Fibroblast of the aortic adventitia (primary cell): Measurements from ENCODE around the gene ITPRID1. TPM values are rescaled to one million over a fixed set of nuclear protein-coding genes. Genes with fewer than 3 reads are reported as not detected.

Source experiments
- DNase-seq: peaks from one replicate; pipeline ENCODE4 v3.0.0-alpha.2; 2010; ENCODE audit warnings: low read depth
- H3K4me3 ChIP-seq: 2 replicates; pipeline ENCODE4 v1.5.1; 2011; ENCODE audit warnings: low read depth, mild to moderate bottlenecking, control low read depth, low read length, moderate library complexity
- CTCF ChIP-seq: IDR thresholded peaks from 2 replicates; pipeline ENCODE4 v1.5.1; 2011; ENCODE audit warnings: mild to moderate bottlenecking, low read length, control low read depth, inconsistent platforms; ENCODE audit not compliant: insufficient read depth
- total RNA-seq: library from RNA; depleted of rRNA; stranded (reverse); fragments of >200 nt; gene quantifications from 2 replicates; pipeline ENCODE4 v1.2.3, GENCODE V29; 2012; ENCODE audit warnings: low replicate concordance

The ITPRID1 gene
- total RNA-seq, 1 donor = not detected

DNA sequence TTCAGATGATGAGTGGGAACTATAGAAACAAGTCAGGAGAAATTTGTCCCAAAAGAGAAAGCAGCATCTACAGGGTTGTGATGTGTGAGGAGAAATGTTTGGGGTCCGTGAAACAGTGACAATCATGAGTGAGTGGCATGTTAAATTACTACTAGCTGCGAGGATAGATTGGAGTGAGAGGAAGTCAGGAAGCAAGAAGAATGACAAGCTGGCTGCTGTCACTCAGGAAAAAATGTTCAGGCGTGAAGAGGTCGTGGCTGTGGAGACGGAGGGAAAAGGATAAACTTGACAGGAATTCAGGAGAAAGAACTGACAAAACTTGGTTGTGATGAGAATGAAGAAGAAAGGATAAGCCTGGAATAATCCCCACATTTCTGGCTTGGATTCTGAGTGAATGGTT is 5.1 kb upstream of the ITPRID1 start:
- DNase-seq = no peak
- no peak for TF ChIP-seq CTCF
- no peak overlapping the region for H3K4me3 ChIP-seq

DNA sequence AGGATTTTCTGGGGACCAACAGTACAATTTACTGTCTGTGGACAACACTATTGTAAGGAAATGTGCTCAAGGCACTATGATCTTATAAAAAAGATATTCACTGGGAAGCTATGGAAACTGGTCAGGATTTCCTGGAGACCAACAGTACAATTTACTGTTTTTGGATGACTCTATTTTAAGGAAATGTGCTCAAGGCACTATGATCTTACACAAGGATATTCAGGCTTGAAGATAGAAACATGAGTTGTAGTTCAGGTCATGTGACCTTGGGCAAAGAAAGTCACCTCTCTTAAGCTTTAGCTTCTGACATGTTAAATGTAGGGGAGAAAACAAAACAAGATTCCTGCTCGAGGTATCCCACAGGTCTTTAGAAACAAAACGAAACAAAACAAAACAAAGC is 1.7 kb upstream of the ITPRID1 start:
- no peak for TF ChIP-seq CTCF
- DNase-seq = no peak

DNA sequence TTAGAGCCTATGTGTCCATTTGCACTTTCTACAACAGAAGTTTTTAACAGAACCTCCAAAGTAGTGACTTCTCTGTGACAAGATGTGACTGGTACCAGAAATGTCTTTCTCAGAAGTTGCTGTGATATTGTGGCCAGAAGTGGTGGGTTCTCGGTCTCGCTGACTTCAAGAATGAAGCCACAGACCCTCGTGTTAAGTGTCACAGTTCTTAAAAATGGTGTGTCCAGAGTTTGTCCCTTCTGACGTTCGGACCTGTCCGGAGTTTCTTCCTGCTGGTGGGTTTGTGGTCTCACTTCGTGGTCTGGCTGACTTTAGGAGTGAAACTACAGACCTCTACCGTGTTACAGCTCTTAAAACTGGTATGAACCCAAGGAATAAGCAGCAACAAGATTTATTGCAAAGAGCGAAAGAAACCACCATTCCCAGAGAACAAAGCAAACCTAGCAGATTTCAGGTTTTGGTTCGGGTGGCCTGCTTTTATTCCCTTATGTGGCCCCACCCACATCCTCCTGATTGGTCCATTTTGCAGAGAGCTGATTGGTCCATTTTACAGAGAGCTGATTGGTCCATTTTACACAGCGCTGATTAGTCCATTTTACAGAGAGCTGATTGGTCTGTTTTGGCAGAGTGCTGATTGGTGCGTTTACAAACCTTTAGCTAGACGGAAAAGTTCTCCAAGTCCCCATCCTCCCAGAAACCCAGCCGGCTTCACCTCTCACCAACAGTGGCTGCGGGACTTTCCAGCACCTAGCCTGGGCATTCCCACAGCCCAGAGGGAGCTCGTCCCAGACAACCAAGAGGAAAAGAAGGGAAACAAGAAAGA is 3.0 kb downstream of the ITPRID1 start:
- H3K4me3 ChIP-seq = no peak overlapping the region
- TF ChIP-seq CTCF = no peak
- no peak for DNase-seq

More for the DNA sequence above, 1.7 kb upstream of the ITPRID1 start:
- H3K4me3 ChIP-seq = no peak overlapping the region

DNA sequence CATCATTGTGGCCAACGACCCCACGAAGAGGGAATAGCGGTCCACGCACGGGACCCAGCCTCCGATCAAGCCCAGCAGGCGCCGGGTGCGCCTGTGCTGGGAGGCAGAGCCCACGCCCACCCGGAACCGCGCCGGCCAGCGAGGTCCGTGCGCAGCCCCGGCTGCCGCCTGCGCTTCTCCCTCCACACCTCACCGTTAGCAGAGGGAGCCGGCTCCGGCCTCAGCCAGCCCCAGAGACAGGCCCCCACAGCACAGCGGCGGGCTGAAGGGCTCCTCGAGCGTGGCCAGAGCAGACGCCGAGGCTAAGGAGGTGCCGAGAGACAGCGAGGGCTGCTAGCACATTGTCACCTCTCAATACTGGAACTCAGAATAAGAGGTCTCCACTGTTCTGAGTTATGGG is 3.6 kb downstream of the ITPRID1 start:
- DNase-seq = no peak
- TF ChIP-seq CTCF = no peak
- no peak overlapping the region for H3K4me3 ChIP-seq

DNA sequence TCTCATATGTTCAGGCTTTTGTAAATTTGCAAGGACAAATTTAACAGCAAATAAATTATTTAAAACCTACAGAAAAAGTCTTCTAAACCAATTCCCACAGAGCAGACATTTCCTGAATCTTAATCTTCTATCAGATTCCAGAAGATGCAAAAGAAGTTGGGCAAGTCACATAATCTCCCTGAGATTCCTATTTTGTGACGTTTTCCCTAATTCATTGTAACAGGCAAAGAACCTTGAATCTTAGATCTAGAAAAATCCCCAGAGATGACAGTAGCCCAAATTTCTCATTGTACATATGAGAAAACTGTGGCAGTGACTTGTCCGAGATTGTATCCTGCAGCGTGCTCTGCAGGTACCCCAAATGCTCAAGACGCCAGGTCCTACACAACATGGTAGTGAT is 4.9 kb downstream of the ITPRID1 start:
- no peak for DNase-seq
- no peak overlapping the region for H3K4me3 ChIP-seq
- no peak for TF ChIP-seq CTCF

DNA sequence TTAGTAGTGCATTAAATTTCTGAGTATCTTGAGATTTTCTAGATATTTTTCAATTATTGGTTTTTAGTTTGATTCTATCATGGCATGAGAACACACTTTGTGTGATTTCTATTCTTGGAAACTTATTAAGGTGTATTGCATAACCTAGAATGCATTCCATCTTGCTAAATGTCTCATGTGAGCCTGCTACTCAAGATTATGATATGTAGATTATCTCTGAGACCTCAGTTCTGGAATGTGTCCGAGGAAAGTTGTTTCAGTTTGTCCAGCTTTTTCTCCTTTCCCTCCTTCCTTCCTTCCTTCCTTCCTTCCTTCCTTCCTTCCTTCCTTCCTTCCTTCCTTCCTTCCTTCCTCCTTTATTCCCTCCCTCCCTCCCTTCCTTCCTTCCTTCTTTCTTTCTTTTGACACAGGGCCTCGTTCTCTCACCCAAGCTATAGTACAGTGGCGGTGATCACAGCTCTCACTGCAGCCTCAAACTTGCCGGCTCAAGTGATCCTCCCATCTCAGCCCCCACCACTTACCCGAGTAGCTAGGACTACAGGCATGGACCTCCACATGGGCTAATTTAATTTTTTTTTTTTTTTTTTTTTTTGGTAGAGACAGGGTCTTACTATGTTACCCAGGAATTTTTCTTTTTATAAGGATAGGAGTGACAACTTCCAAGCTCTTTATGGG is 7.6 kb downstream of the ITPRID1 start:
- no peak for DNase-seq
- no peak for TF ChIP-seq CTCF
- H3K4me3 ChIP-seq = no peak overlapping the region
